HepG2 (cell line): ENCODE results near the gene P2RX6. TPM values are rescaled to one million over a fixed set of nuclear protein-coding genes. Genes with fewer than 3 reads are reported as not detected.

Experiments used
- ATAC-seq: fragments of 200-7000 bp; cut with Tn5 transposase; 3 replicates; pipeline ENCODE4 v1.9.1; 2020; ENCODE audit warnings: mild to moderate bottlenecking, moderate library complexity
- BruUV-seq: library from RNA; stranded (reverse); fragments of 400-500 nt; replicated peaks from 2 replicates; lab custom pipeline; 2021; lab: Mats Ljungman, UMichigan
- CTCF ChIA-PET: fragments of 300-600 bp; formaldehyde crosslinking; extraction: SDS; loops from one replicate; lab custom pipeline; 2021; ENCODE audit warnings: low total read pairs, inconsistent platforms, low intra/inter-chr PET ratio; lab: Yijun Ruan, JAX
- POLR2A ChIA-PET: fragments of 350-600 bp; sonication (Branson Sonifier 250); formaldehyde crosslinking; loops from one replicate; lab custom pipeline; 2020; ENCODE audit warnings: antibody characterized with exemption, inconsistent platforms; lab: Yijun Ruan, JAX
- DNase-seq: peaks from one replicate; pipeline ENCODE4 v3.0.0-alpha.2; 2015; ENCODE audit warnings: low spot score
- FAIRE-seq: peaks from 3 replicates; lab custom pipeline; 2011; peaks lifted over from hg19 to GRCh38; lab: Jason Lieb, UNC
- H2AFZ ChIP-seq: one replicate; pipeline ENCODE4 v1.6.1; 2011; ENCODE audit warnings: low read length, inconsistent platforms
- H3K27ac ChIP-seq: fragments of 300-600 bp; 3 replicates; pipeline ENCODE4 v1.8.0; 2011; ENCODE audit warnings: mixed run types, mild to moderate bottlenecking, mixed read lengths, low read length, inconsistent platforms; ENCODE audit not compliant: insufficient read depth; ENCODE audit errors: extremely low read length
- H3K27me3 ChIP-seq, 2 experiments: fragments of 200-600 bp in 1 of 2; 2 replicates in 1 of 2; 3 replicates in 1 of 2; pipeline versions ENCODE4 v1.6.0 to v1.8.0; 2011; ENCODE audit warnings: low read length in 2 of 2, mild to moderate bottlenecking in 2 of 2, moderate library complexity in 2 of 2, inconsistent platforms in 1 of 2; ENCODE audit not compliant: insufficient read depth in 2 of 2, control insufficient read depth in 1 of 2
- H3K36me3 ChIP-seq, 2 experiments: fragments of 200-600 bp in 1 of 2; replicated peaks in 1 of 2; 2 replicates in 1 of 2; 3 replicates in 1 of 2; pipeline versions ENCODE4 v1.5.1 to v1.8.0; 2011; ENCODE audit warnings: low read length in 2 of 2, inconsistent platforms in 1 of 2; ENCODE audit not compliant: insufficient read depth in 2 of 2, control insufficient read depth in 1 of 2
- H3K4me1 ChIP-seq: 2 replicates; pipeline ENCODE4 v1.5.1; 2012; ENCODE audit warnings: low read length, inconsistent platforms; ENCODE audit not compliant: insufficient read depth
- H3K4me2 ChIP-seq: 2 replicates; pipeline ENCODE4 v1.6.0; 2011; ENCODE audit warnings: low read depth, low read length, inconsistent platforms
- H3K4me3 ChIP-seq, 3 experiments: fragments of 200-600 bp in 1 of 3; sonication (generic), shearing (Covaris generic) in 1 of 3; replicated peaks in 1 of 3; 2 replicates each; pipeline ENCODE4 v1.5.1; 2011 to 2016; ENCODE audit warnings: low read length in 3 of 3, inconsistent platforms in 2 of 3, low read depth in 2 of 3, mild to moderate bottlenecking in 2 of 3, control low read depth in 1 of 3, mixed read lengths in 1 of 3; ENCODE audit not compliant: insufficient read depth in 1 of 3
- H3K79me2 ChIP-seq: one replicate; pipeline ENCODE4 v1.6.1; 2011; ENCODE audit warnings: low read length, inconsistent platforms; ENCODE audit not compliant: insufficient read depth
- H3K9ac ChIP-seq: 2 replicates; pipeline ENCODE4 v1.6.0; 2011; ENCODE audit warnings: mild to moderate bottlenecking, low read depth, low read length, inconsistent platforms; ENCODE audit not compliant: insufficient read depth
- H3K9me3 ChIP-seq: 2 replicates; pipeline ENCODE4 v1.5.1; 2012; ENCODE audit warnings: mild to moderate bottlenecking, low read length
- H4K20me1 ChIP-seq: 2 replicates; pipeline ENCODE4 v1.6.0; 2011; ENCODE audit warnings: inconsistent platforms, mild to moderate bottlenecking, low read length, moderate library complexity; ENCODE audit not compliant: insufficient read depth
- HNF4G ChIP-seq, 2 experiments: sonication (generic) in 1 of 2; formaldehyde crosslinking in 1 of 2; IDR thresholded peaks; 2 replicates each; pipeline versions ENCODE4 v1.4.0 to v1.6.1; 2011 to 2020; ENCODE audit warnings: borderline replicate concordance in 2 of 2, low read depth in 2 of 2, mild to moderate bottlenecking in 2 of 2, low read length in 1 of 2, missing genetic modification reagents in 1 of 2, moderate library complexity in 1 of 2
- HNRNPK ChIP-seq: fragments of 200-400 bp; formaldehyde crosslinking; IDR thresholded peaks from 2 replicates; pipeline ENCODE4 v1.6.1; 2018; ENCODE audit warnings: low read length, low read depth, moderate library complexity, mild to moderate bottlenecking; ENCODE audit not compliant: poor library complexity, severe bottlenecking
- JUN ChIP-seq: sonication (generic); formaldehyde crosslinking; IDR thresholded peaks from 2 replicates; pipeline ENCODE4 v1.4.0; 2020; ENCODE audit warnings: mild to moderate bottlenecking, missing genetic modification reagents
- ZFP41 ChIP-seq: sonication (generic); formaldehyde crosslinking; IDR thresholded peaks from 2 replicates; pipeline ENCODE4 v1.4.0; 2020; ENCODE audit warnings: mild to moderate bottlenecking, missing genetic modification reagents, borderline replicate concordance
- ZKSCAN8 ChIP-seq: IDR thresholded peaks from 2 replicates; pipeline ENCODE4 v1.6.1; 2016; ENCODE audit warnings: borderline replicate concordance, missing genetic modification reagents, missing compliant biosample characterization
- ZNF12 ChIP-seq: sonication (generic); formaldehyde crosslinking; IDR thresholded peaks from 2 replicates; pipeline ENCODE4 v1.5.0; 2020; ENCODE audit warnings: missing genetic modification reagents
- ZNF260 ChIP-seq: sonication (generic); formaldehyde crosslinking; IDR thresholded peaks from 2 replicates; pipeline ENCODE4 v1.4.0; 2020; ENCODE audit warnings: missing genetic modification reagents, low read depth, mild to moderate bottlenecking, borderline replicate concordance
- WGBS: methylation state at CpG from one replicate; pipeline ENCODE4 v1.1.6; 2017; ENCODE audit warnings: low lambda C conversion rate; 5-methylcytosine and 5-hydroxymethylcytosine counted together
- in situ Hi-C: cut with HindIII; loops from 2 replicates; pipeline ENCODE4 v1.10.0; 2017; ENCODE audit warnings: low pct_unique_long_range_greater_than_20kb; ENCODE audit not compliant: extremely low pct_ligation_motif_present
- intact Hi-C: fragments of 100-400 bp; cut with micrococcal nuclease; formaldehyde crosslinking; loops from one replicate; pipeline ENCODE4 v1.10.0; 2022; ENCODE audit not compliant: unreplicated experiment
- polyA plus RNA-seq, 8 experiments: library from polyadenylated mRNA; depleted of rRNA in 3 of 8; stranded (reverse) in 7 of 8; unstranded in 1 of 8; fragments of >200 nt; fragmentation: Illumina TruSeq in 4 of 8; extraction: Trizol in 4 of 8; gene quantifications; 2 replicates each; pipeline versions ENCODE4 v1.2.1 to v1.2.3, GENCODE V29; 2011 to 2016; ENCODE audit warnings: low read depth in 4 of 8, missing spikeins in 1 of 8, mixed read lengths in 1 of 8; ENCODE audit not compliant: insufficient read depth in 1 of 8
- total RNA-seq, 5 experiments: library from RNA; depleted of rRNA; stranded (reverse); fragments of >200 nt; fragmentation: Illumina TruSeq; extraction: Trizol; gene quantifications; 2 replicates each; pipeline ENCODE4 v1.2.3, GENCODE V29; 2016; ENCODE audit warnings: low read depth in 1 of 5
- TF ChIP-seq, protein P1 (sequence below): sonication (generic); formaldehyde crosslinking; IDR thresholded peaks from 2 replicates; pipeline ENCODE4 v1.4.0; 2020; ENCODE audit warnings: mild to moderate bottlenecking, low read depth, missing genetic modification reagents
- TF ChIP-seq, protein P2 (sequence below): sonication (generic); formaldehyde crosslinking; IDR thresholded peaks from 2 replicates; pipeline ENCODE4 v1.5.0; 2020; ENCODE audit warnings: missing genetic modification reagents
- TF ChIP-seq, protein P3 (sequence below): sonication (generic); formaldehyde crosslinking; IDR thresholded peaks from 2 replicates; pipeline ENCODE4 v1.9.0; 2021; ENCODE audit warnings: missing genetic modification reagents, borderline replicate concordance

The P2RX6 gene
- total and polyA plus RNA-seq, 2 of the 13 experiments (the other 11 are each of a cell fraction or from before 2014, with no cell fraction given) = 0.04 to 0.12 TPM

DNA sequence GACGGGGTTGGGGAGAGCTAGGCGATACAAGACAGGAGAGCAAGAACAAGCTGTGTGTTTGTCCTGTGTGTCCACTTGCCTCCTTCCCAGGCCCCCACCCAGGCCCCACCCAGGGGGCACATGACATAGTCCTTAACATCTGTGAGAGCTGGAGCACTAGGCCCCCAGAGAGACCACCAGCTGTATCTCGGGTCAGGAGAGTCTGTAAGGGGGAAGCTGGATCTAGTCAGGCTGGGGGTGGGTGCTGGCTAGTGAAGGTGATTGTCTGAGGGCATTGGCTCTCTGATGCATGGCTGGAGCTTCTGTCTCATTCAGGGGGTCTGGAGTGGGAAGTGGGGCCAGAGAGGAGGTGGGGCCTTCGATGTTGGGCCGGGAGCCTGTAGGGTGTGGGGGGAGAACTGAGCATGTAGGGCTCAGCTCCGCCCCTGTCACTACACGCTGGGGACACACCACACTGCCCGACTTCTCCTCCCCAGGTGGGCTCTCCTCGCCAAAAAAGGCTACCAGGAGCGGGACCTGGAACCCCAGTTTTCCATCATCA, 571 bp downstream of the P2RX6 start:
- H3K79me2 ChIP-seq = no peaks in the 10 kb centered on the region
- peak overlapping the region; percentile 56; the same call in 1 of the 2 replicates for H3K9ac ChIP-seq
- ATAC-seq (no peak), FAIRE-seq (no peak)
- peaks cover 0 to 9% of the 10 kb centered on the region in 2 experiments; a peak in 1 of 5 replicates for H3K27me3 ChIP-seq
- no peak overlapping the region for H2AFZ ChIP-seq
- H3K4me2 ChIP-seq = peak overlapping the region; percentile 85
- in situ Hi-C loops = no loop called here
- intact Hi-C loops = no loop called here
- H3K9me3 ChIP-seq = no peaks in the 10 kb centered on the region
- H4K20me1 ChIP-seq = no peaks in the 10 kb centered on the region
- TF ChIP-seq JUN (CRISPR knock-in tag) (no peak), ZKSCAN8 (CRISPR knock-in tag) (no peak), ZNF12 (CRISPR knock-in tag) (no peak), ZNF260 (CRISPR knock-in tag) (no peak), HNRNPK (no peak), ZFP41 (CRISPR knock-in tag) (no peak), HNF4G (IDR thresholded peaks at IDR 0.05; ENCODE audit: borderline replicate concordance, low read depth, low read length) (no peak), HNF4G (CRISPR knock-in tag; IDR thresholded peaks at IDR 0.05; ENCODE audit: borderline replicate concordance, low read depth) (no peak)
- TF ChIP-seq, protein P1, sequence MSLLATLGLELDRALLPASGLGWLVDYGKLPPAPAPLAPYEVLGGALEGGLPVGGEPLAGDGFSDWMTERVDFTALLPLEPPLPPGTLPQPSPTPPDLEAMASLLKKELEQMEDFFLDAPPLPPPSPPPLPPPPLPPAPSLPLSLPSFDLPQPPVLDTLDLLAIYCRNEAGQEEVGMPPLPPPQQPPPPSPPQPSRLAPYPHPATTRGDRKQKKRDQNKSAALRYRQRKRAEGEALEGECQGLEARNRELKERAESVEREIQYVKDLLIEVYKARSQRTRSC (CRISPR knock-in tag) = no peak
- TF ChIP-seq, protein P2, sequence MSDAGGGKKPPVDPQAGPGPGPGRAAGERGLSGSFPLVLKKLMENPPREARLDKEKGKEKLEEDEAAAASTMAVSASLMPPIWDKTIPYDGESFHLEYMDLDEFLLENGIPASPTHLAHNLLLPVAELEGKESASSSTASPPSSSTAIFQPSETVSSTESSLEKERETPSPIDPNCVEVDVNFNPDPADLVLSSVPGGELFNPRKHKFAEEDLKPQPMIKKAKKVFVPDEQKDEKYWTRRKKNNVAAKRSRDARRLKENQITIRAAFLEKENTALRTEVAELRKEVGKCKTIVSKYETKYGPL (CRISPR knock-in tag) = no peak
- TF ChIP-seq, protein P3, sequence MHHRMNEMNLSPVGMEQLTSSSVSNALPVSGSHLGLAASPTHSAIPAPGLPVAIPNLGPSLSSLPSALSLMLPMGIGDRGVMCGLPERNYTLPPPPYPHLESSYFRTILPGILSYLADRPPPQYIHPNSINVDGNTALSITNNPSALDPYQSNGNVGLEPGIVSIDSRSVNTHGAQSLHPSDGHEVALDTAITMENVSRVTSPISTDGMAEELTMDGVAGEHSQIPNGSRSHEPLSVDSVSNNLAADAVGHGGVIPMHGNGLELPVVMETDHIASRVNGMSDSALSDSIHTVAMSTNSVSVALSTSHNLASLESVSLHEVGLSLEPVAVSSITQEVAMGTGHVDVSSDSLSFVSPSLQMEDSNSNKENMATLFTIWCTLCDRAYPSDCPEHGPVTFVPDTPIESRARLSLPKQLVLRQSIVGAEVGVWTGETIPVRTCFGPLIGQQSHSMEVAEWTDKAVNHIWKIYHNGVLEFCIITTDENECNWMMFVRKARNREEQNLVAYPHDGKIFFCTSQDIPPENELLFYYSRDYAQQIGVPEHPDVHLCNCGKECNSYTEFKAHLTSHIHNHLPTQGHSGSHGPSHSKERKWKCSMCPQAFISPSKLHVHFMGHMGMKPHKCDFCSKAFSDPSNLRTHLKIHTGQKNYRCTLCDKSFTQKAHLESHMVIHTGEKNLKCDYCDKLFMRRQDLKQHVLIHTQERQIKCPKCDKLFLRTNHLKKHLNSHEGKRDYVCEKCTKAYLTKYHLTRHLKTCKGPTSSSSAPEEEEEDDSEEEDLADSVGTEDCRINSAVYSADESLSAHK (CRISPR knock-in tag) = no peak
- TF ChIP-seq, all 625 proteins: peak for 0
- no peak for DNase-seq
- ChIA-PET POLR2A (interaction anchor here (1.1 to 3.4 kb wide), 4 partner anchors 12 to 57 kb away, joined by 3 to 31 read pairs (median 6); partner anchors contain the start of genes LZTR1 and THAP7), CTCF (no interaction called here)
- Histone ChIP-seq H3K4me1 (peaks cover 51% of the 10 kb centered on the region), H3K36me3 (no peaks in the 10 kb centered on the region), H3K4me3 (peak overlapping the region; percentile 40 to 67 (median 45); a peak in 4 of 6 replicates), H3K27ac (no peak overlapping the region)
- no TSS peak for BruUV-seq
- 54% methylated on average over 4 of the region's 10 CpGs for WGBS
